Gastroesophageal sphincter (tissue), 3 donors: ENCODE measurements around the gene TMEM240.
"Not testable (repeated sequence)": the region's sequence is repeated elsewhere in the genome, so short reads cannot be mapped to it uniquely, and the experiment has no call there.

Experiments
- CTCF ChIP-seq, 4 experiments: fragments of 200-600 bp in 2 of 4; fragments of 450-650 bp in 2 of 4; sonication (generic) in 1 of 4; IDR thresholded peaks; one replicate each; pipeline ENCODE4 v1.5.1; 2017 to 2019; ENCODE audit warnings: antibody characterized with exemption in 4 of 4, mild to moderate bottlenecking in 2 of 4, moderate library complexity in 2 of 4
- EP300 ChIP-seq: sonication (generic); formaldehyde crosslinking; IDR thresholded peaks from one replicate; pipeline ENCODE4 v1.6.1; 2017; ENCODE audit warnings: antibody characterized with exemption, mild to moderate bottlenecking
- POLR2A ChIP-seq, 2 donors: fragments of 450-650 bp; IDR thresholded peaks; one replicate each; pipeline ENCODE4 v1.6.1; 2017; ENCODE audit warnings: antibody characterized with exemption in 2 of 2, mild to moderate bottlenecking in 2 of 2, moderate library complexity in 1 of 2

GRCh38 chr1:1533894-1534291 lies 6.5 kb downstream of the TMEM240 start:
- not testable (repeated sequence) for TF ChIP-seq POLR2A (IDR thresholded peaks at IDR 0.05); EP300; CTCF (IDR thresholded peaks at IDR 0.05)
